Activated B cell treated with CpG ODN at 0.5 μM for 24 hours (primary cell): ENCODE results near the gene UNC119. TPM values are rescaled to one million over a fixed set of nuclear protein-coding genes. Genes with fewer than 3 reads are reported as not detected.
A peak's percentile ranks its signal among the peaks of the same experiment; 100 is the strongest.

Experiments
- ATAC-seq: fragments of 200-7000 bp; cut with Tn5 transposase; one replicate; pipeline ENCODE4 v1.10.0; 2021; ENCODE audit warnings: low read depth, mild to moderate bottlenecking, moderate library complexity
- CTCF ChIA-PET: fragments of 350-600 bp; sonication (Branson Sonifier 250); formaldehyde crosslinking; loops from one replicate; lab custom pipeline; 2021; ENCODE audit warnings: antibody characterized with exemption; lab: Charles Lee
- POLR2A ChIA-PET: fragments of 350-600 bp; sonication (Branson Sonifier 250); formaldehyde crosslinking; loops from one replicate; lab custom pipeline; 2021; ENCODE audit warnings: antibody characterized with exemption; lab: Charles Lee
- DNase-seq: peaks from one replicate; pipeline ENCODE4 v3.0.0; 2022
- H3K27ac Mint-ChIP-seq: one replicate; pipeline ENCODE4 v1.8.0; 2020; ENCODE audit warnings: mixed read lengths
- H3K27me3 Mint-ChIP-seq: one replicate; pipeline ENCODE4 v1.8.0; 2021; ENCODE audit warnings: mixed read lengths
- H3K36me3 Mint-ChIP-seq: one replicate; pipeline ENCODE4 v1.8.0; 2021; ENCODE audit warnings: low read depth, mixed read lengths
- H3K4me1 Mint-ChIP-seq: one replicate; pipeline ENCODE4 v1.8.0; 2021; ENCODE audit warnings: mixed read lengths
- H3K4me3 Mint-ChIP-seq: one replicate; pipeline ENCODE4 v1.8.0; 2020; ENCODE audit warnings: mild to moderate bottlenecking, mixed read lengths
- H3K9me3 Mint-ChIP-seq: one replicate; pipeline ENCODE4 v1.8.0; 2020; ENCODE audit warnings: mixed read lengths
- intact Hi-C: fragments of 100-400 bp; cut with micrococcal nuclease; formaldehyde crosslinking; loops from one replicate; pipeline ENCODE4 v1.15.1; 2024
- total RNA-seq: library from RNA; stranded (reverse); gene quantifications from 2 replicates; pipeline ENCODE4 v1.2.3, GENCODE V29; 2022
- TF ChIP-seq, protein P1 (sequence below): fragments of 200-600 bp; IDR thresholded peaks from one replicate; pipeline ENCODE4 v1.8.0; 2022; ENCODE audit warnings: antibody characterized with exemption, mild to moderate bottlenecking

The UNC119 gene
- total RNA-seq, 1 donor from 2014 or later, result 437 TPM

DNA sequence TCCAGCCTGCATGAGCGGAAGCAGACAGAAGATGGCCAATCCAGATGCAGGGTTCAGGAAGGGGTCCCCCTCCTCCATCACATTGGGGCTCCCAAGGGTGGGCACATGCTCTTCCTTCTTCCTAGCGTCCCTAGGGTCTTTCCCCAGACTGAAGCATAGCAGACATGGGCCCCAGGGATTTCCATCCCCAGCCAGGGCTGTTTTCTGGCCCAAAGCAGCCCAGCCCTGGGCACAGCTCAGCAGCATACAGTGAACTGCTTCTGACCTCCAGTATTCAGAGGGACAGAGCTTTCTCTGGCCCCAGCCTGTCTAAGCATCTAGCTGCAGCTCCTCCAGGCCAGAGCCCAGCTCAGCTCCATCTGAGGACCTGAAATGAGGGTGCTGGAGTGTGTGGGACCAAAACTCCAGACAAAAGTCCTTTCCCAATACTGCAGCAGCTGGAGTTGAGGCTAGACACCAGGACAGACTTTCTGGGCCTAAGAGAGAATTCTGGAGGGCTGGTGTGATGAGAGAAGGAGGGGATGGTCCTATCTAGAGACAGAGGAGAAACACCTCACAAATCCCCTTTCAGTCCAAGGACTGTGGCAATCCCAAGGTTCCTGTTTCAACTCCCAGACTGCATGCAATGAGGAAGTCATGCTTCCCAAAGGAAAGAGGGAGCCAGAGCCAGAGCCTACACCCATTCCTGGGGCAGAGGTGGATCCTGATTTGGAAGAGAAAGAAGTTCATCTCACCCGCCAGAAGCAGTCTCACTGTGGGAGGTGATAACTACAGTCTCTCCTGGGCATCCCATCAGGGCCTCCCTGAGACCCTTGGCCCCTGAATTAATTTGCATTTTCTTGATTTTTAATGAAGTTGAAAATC is 50.8 kb downstream of the UNC119 start:
- ChIA-PET POLR2A (interaction anchor here (0.7 to 2.3 kb wide), 9 partner anchors 8 to 98 kb away, joined by 3 to 15 read pairs (median 9); partner anchors contain the start of genes PIGS and UNC119), CTCF (interaction anchor here (0.8 to 2.8 kb wide), 2 partner anchors 46 to 112 kb away, joined by 3 to 14 read pairs; partner anchors contain the start of gene RSKR)
- no peaks in the 10 kb centered on the region for H3K9me3 Mint-ChIP-seq
- ATAC-seq (no peak), DNase-seq (no peak)
- peak overlapping the region; percentile 17 for H3K4me3 Mint-ChIP-seq
- intact Hi-C loops, result loop anchor here (2.0 kb wide), 1 partner anchor 17 kb away; no protein-coding TSS in a partner anchor
- H3K27me3 Mint-ChIP-seq, result peaks cover 8% of the 10 kb centered on the region
- peaks cover 24% of the 10 kb centered on the region for H3K4me1 Mint-ChIP-seq
- TF ChIP-seq, protein P1, sequence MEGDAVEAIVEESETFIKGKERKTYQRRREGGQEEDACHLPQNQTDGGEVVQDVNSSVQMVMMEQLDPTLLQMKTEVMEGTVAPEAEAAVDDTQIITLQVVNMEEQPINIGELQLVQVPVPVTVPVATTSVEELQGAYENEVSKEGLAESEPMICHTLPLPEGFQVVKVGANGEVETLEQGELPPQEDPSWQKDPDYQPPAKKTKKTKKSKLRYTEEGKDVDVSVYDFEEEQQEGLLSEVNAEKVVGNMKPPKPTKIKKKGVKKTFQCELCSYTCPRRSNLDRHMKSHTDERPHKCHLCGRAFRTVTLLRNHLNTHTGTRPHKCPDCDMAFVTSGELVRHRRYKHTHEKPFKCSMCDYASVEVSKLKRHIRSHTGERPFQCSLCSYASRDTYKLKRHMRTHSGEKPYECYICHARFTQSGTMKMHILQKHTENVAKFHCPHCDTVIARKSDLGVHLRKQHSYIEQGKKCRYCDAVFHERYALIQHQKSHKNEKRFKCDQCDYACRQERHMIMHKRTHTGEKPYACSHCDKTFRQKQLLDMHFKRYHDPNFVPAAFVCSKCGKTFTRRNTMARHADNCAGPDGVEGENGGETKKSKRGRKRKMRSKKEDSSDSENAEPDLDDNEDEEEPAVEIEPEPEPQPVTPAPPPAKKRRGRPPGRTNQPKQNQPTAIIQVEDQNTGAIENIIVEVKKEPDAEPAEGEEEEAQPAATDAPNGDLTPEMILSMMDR, result no peak
- H3K36me3 Mint-ChIP-seq, result no peaks in the 10 kb centered on the region
- peak overlapping the region; percentile 71 for H3K27ac Mint-ChIP-seq

DNA sequence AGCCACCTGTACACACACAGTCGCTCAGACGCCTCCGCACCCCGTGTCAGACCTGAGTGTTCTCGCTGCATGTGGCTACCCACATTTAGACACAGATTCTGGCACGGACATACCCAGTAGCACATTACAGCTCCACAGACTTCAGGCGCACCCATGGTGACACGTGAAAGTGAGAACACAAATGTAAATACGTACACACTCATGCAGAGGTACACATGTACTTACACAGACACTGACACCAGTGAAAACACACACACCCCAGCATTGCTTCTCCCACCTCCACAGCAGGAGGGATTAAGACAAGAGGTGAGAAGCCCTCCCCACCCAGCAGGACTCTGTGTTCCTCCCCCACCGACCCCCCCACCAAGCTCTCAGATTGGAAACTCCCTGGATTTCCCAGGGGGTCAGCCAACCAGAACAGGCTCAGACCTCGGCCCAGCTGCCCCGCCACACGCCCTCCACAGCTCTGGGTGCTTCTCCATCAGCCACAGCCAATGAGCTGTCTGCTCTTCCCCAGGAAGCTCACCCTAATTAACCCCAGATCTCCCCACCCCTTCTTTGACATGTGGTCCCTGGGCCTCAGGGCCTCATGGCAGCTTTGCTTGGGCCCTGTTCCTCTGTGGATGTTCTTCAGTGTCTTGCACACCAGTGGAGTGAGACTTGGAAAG is 51.6 kb downstream of the UNC119 start:
- TF ChIP-seq, protein P1, result no peak
- DNase-seq (peak; percentile 34), ATAC-seq (peak; percentile 83)
- ChIA-PET CTCF (interaction anchor here (0.8 to 2.8 kb wide), 3 partner anchors 47 to 113 kb away, joined by 3 to 14 read pairs (median 4); partner anchors contain the start of gene RSKR), POLR2A (interaction anchor here (0.7 to 2.3 kb wide), 10 partner anchors 9 to 203 kb away, joined by 3 to 15 read pairs (median 7); partner anchors contain the start of genes PIGS and UNC119)
- Mint-ChIP-seq H3K27ac (peak overlapping the region; percentile 71), H3K36me3 (no peaks in the 10 kb centered on the region), H3K4me3 (peak overlapping the region; percentile 17), H3K27me3 (peaks cover 6% of the 10 kb centered on the region), H3K9me3 (no peaks in the 10 kb centered on the region), H3K4me1 (peaks cover 24% of the 10 kb centered on the region)
- intact Hi-C loops, result loop anchor here (2.0 kb wide), 1 partner anchor 18 kb away; no protein-coding TSS in a partner anchor

DNA sequence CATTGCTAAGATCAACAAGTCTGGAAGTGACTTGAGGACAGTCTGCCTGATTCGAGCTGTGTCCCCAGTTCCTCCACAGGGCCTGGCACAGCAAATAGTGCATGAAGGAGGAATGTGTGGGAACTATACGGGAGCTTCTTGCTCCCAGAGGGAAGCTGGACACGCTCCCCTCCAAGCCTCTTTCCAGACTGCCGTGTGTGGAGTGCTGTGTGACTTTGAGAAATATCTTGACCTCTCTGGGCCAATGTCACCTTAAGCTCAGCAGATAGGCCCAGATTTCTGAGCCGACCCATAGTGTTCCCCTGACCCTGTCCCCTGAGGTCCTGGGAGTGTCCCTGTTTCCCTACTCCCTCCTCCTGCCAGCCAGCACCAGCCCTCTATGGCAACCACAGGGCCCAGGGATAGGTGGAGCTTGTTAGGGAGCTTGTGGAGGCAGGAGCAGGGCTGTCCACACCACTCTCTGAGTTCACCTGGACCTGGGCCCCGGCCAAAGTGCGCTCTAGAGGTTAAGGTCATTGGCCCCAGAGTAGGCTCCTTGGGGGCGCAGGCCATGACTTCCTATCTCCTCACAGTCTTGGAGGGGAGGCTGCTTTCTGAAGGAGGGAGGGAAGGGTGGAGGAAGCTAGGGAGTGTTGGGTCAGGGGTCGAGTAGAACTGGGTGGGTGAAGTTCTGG is 52.6 kb downstream of the UNC119 start:
- POLR2A ChIA-PET, result interaction anchor here (1.3 to 2.3 kb wide), 6 partner anchors 44 to 100 kb away, joined by 3 to 10 read pairs (median 6); partner anchors contain the start of genes PIGS and UNC119
- TF ChIP-seq, protein P1, result no peak
- ATAC-seq, result no peak
- no peak for DNase-seq
- intact Hi-C loops, result loop anchor here (2.0 kb wide), 1 partner anchor 19 kb away; no protein-coding TSS in a partner anchor
- peaks cover 25% of the 10 kb centered on the region for H3K4me1 Mint-ChIP-seq
- H3K9me3 Mint-ChIP-seq, result no peaks in the 10 kb centered on the region
- H3K4me3 Mint-ChIP-seq, result no peak overlapping the region
- no peak overlapping the region for H3K27ac Mint-ChIP-seq
- H3K27me3 Mint-ChIP-seq, result peaks cover under 1% of the 10 kb centered on the region
- H3K36me3 Mint-ChIP-seq, result no peaks in the 10 kb centered on the region
- CTCF ChIA-PET, result interaction anchor here (0.6 to 1.1 kb wide), 2 partner anchors 55 to 836 kb away, joined by 3 to 4 read pairs; no protein-coding TSS in a partner anchor

DNA sequence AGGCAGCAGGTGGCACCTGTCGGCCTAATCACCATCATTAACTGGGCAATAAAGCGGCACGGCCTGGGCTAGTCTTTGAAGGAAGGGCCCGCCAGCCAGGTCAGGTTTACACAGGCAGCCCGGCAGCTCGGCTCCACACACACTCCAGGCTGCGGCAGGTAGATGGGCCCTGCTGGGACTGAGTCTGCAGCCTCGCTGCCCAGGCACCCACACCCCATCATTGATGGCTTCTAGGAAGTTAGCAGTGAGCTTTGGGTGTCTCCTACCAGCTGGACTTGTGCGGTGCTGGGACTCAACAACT is 53.1 kb downstream of the UNC119 start:
- Mint-ChIP-seq H3K4me1 (peaks cover 28% of the 10 kb centered on the region), H3K27me3 (peaks cover 2% of the 10 kb centered on the region), H3K9me3 (no peaks in the 10 kb centered on the region), H3K27ac (no peak overlapping the region), H3K36me3 (no peaks in the 10 kb centered on the region), H3K4me3 (no peak overlapping the region)
- ChIA-PET POLR2A (interaction anchor here (1.3 to 2.3 kb wide), 3 partner anchors 50 to 72 kb away, joined by 3 to 10 read pairs (median 6); partner anchors contain the start of genes PIGS and UNC119), CTCF (no interaction called here)
- ATAC-seq (no peak), DNase-seq (no peak)
- TF ChIP-seq, protein P1, result no peak
- intact Hi-C loops, result no loop called here
